Activated CD4-positive, alpha-beta T cell treated with anti-CD3 and anti-CD28 coated beads, Interleukin-2, amount 50 U/mL, for 1 hour (primary cell): ENCODE measurements around the gene DALRD3.
A peak's percentile ranks its signal among the peaks of the same experiment; 100 is the strongest.

Experiments
- DNase-seq: peaks from one replicate; pipeline ENCODE4 v3.0.0-alpha.2; 2020

Gene DALRD3

DNA sequence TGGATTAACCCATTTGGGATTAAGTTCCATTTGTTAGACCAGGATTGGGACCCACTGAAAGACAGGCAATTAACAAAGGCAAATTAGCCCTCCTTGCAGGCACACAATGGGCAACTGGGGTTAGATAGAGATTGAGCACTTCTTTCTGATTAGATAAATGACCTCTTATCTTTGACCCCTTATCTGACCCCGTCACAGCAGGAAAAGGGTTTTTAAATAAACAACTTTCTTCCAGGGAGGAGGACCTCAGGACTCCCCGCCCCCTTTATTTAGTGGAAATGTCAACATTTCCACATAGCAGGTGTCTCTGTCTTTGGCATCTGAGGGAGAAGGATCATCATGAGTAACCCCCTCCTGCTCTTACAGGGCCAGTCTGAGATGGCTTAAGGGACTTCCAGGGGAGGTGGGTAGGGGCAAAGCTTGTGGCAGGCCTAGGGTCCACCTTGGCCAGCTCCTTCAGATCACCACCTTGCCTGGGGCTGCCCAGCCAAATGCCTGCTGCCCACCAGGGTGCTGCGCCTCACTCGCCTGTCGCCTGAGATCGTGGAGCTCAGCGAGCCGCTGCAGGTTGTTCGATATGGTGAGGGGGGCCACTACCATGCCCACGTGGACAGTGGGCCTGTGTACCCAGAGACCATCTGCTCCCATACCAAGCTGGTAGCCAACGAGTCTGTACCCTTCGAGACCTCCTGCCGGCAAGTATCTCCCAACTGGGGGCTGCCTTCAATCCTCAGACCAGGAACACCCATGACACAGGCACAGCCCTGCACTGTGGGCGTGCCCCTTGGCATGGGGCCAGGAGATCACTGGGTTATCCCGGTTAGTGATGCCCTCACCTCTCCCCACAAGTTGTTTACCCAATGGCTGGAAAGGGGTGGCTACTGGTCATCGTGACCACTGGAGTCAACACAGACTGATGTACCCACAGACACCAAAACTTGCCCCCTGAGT is 13.8 kb downstream of the DALRD3 start:
- DNase-seq: no peak

DNA sequence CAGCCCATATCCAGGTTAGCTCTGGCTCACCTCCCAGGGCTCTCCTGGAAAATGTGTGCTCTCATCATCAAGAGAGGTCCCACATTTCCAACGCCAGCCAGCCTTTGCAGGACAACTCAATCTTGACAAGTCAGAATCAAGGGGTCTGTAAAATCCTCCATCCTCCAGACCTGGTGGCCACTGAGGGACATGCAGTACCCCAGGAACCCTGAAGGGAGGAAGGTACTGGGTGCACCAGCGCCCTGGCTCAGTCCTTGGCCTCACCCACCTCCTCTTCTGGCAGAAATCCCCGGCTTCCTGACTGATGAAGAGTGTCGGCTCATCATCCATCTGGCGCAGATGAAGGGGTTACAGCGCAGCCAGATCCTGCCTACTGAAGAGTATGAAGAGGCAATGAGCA is 17.2 kb downstream of the DALRD3 start:
- DNase-seq: no peak

DNA sequence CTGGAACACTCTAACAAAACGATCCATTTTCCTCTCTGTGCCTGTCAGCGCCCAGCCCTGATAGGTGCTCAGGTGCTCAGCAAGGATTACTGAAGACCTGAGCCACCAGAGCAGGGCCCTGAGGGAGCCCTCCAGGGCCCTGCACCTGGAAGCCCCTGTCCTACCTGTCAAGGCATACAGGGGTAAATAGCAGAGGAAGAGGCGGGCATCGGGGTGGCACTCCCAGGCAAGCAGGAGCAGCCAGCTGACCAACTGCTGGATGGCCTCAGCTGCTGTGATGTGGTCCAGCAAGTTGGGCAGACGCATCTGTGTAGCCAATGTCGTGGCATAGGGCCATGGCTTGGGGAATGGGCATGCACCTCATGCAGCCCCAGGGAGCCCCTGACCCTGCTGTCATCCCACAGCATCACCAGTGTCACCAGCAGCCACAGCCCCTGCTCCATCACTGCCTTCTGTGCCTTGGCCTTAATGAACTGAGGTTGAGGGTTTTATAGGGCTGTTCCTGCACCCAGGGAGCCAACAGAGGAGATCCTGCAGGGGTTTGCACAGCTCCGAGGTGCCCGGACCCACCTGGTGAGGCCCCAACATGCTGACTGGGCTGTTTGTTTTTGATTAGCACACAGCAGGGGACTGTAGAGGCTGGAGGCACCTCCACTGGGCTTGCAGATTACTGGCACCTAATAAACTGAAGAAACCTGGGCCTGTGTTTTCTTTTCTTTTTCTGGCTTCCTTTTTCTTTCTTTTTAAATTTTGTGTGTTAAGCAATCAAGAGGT is 19.1 kb downstream of the DALRD3 start:
- no peak for DNase-seq

DNA sequence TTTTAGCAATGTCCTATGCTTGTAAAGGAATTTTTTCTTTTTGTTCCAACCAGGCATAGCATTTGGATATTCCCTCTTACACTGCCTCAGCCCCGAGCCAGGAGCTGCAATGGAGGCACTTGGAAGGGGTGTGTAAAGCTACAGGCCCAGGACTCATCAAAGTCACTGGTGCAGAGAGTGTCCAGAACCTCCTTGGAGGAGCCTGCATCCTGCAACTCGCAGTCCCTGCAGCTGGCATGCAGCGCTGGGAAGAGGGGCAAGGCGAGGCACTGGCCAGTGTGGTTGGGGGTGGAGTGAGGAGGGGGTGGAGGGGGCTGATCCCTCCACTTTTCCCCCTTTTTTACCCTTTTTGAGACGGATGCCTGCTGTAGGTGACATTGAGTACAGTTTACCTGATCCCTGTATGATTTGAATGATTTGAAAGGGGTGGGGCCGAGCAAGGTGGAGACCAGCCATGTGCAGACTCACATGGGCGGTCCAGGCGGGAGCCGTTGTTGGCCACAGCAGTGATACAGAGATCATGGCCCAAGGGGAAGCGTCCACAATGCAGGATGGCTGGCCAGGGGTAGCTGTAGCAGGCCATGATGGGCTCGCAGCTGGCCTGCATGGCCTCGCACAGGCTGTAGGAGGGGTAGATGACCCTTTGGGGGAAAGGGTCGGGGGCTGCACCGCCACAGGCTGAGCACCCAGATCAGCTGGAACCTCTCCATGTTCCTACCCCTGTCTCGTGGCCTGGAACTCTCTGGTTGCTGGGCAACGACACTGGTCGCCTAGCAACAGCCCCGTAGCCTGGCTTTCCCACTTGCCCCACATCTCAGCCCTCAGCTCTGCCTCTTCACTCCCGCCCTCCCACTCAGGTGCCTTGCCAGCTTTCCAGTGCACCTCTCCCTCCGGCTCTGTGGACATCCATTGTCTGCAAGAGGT is 20.4 kb downstream of the DALRD3 start:
- no peak for DNase-seq

DNA sequence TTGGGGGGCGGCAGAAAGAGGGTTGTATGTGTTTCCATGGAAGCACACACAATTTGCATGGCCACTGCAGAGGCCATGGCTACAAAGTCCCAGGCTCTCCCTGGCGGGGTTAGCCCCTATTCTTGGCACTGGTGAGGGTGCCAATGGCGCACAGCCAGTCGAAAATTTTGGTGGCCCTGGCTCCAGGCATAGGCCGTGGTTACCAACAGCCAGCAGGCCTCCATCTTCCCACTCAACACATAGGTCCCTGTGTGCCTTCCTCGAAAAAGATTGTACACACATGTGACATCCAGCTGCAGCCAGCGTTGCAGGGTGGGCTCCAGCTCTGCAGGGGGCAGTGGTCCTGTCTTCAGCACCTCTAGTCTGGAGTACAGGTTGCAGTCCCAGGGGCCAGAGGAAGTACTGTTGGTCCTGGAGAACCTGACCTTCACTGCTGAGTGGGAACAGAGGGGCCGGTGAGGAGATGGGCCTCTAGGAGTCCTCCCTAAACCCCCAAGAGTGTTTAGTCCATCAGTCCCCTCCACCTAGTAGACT is 21.2 kb downstream of the DALRD3 start:
- no peak for DNase-seq

DNA sequence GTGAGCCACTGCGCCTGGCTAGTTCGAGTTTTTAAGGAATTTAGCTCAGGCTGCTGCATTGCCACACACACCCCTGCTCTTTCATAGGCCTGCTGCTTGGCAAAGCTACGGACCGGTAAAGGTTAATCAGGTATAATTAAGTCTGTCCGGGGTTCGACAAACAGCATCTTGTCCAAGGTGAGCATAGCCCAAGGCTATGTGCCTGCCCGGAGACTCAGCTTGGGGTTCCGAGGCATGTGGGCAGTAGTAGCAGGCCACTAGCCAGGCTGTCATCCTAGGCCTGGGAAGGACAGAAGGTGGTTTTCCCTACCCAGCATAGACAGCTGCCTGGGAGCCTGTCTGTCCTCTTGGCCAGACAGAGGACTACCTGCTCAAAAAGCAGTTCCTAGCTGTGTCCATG is 21.7 kb downstream of the DALRD3 start:
- DNase-seq: no peak

DNA sequence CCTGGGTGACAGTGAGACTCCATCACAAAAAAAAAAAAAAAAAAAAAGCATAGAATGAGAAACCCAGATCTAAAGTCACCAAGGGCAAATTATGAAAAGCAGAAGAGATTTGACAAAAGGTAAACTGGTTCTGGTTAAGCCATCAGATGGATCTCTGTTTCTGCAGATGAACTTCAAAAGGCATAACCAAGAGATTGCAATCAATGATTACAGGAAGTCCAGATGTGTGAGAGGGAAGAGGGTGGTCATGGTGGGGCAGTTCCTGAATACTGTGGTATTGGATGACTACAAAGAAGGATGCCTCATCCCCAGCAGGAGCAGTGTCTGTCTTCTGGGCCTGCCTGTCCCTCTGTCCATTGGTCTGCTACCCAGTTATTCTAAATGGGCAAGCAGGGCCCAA is 24.5 kb downstream of the DALRD3 start:
- no peak for DNase-seq

DNA sequence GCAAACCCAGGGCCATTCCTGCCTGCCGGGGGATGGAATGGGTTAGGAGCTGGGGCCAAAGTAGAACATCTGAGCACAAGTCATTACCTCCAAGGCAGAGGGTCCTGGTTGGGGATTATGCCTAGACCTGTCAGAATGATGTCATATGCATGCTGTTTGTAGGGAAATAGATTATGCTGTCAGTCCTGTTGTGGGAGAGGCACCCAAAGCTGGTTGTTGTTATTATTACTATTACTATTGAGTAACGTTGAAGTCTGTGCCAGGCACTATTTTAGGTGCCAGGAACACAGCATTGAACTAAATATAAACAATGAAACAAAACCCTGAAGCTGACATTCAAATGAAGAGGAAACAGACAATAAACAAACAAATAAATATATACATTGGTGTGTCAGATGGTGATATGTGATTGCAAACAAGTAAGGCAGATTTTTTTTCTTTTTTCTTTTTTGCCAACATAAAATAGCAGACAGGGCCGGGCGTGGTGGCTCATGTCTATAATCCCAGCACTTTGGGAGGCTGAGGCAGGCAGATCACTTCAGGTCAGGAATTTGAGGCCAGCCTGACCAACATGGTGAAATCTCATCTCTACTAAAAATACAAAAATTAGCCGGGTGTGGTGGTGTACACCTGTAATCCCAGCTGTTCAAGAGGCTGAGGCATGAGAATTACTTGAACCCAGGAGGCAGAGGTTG is 26.4 kb downstream of the DALRD3 start:
- no peak for DNase-seq

DNA sequence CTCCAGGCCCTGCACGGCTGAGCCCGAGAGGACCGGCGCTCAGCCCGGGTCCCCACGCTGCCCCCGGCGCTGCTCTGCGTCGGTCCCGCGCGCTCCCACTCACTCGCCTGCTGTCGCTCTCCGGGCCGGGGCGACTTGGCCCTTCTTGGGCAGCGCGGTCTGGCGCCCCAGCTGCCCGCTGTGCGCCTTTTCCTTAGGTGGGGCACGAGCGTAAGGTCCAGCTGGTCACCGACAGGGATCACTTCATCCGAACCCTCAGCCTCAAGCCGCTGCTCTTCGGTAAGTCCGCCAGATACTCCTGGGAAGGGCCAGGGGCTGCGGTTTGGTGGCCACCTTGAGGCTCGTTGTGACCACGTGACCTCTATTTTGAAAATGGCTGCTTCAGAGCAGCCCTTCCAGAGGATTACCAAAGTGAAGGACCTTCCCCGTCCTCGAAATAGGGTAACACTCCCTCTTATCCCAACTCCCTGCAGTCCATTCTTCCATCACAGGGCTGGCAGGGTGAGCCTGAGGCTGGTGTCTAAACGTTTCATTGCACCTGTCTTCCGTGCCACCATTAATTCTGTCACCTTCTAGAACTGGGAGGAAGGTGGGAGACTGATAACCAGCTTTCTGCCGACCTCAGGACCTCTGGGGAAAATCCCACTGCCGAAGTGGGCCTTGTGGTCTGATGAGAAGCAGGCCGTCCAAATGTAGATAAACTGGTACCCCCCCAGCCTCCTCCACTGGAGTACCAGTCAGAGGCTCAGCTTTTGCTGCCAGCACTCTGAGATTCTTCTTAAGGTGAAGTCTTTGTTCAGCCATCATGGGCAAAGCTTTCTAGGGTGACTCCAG is 27.5 kb downstream of the DALRD3 start:
- DNase-seq: no peak

DNA sequence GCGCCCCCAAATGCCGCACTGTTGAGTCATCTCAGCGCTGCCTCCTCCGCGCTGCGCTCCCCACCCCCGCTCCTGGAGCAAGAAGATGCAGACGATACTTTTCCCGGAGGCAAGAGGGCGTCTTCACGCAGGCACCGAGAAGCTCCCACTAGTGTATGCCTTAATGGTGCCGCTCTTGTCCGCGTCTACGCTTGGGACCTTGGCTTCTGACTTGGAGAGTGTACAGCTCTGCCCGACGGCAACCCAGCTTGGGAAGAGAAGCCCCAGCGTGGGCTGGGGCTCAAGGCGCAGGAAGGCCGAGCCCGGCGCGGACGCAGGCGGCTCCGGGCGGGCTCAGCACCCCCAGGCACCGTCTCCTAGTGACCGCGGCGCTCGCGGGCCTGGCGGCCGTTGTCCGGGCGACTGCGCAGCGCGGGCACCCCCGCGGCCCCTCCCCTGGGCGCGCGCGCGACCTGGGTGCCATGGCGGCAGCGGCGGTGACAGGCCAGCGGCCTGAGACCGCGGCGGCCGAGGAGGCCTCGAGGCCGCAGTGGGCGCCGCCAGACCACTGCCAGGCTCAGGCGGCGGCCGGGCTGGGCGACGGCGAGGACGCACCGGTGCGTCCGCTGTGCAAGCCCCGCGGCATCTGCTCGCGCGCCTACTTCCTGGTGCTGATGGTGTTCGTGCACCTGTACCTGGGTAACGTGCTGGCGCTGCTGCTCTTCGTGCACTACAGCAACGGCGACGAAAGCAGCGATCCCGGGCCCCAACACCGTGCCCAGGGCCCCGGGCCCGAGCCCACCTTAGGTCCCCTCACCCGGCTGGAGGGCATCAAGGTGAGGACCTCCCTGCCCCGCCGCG is 28.4 kb downstream of the DALRD3 start, which contains the start of gene P4HTM:
Gene P4HTM (plus strand): TSS at position 446 of the 840 bp plus-strand sequence. CDS start 16 bp downstream, at position 462.
- DNase-seq: peak; percentile 76

DNA sequence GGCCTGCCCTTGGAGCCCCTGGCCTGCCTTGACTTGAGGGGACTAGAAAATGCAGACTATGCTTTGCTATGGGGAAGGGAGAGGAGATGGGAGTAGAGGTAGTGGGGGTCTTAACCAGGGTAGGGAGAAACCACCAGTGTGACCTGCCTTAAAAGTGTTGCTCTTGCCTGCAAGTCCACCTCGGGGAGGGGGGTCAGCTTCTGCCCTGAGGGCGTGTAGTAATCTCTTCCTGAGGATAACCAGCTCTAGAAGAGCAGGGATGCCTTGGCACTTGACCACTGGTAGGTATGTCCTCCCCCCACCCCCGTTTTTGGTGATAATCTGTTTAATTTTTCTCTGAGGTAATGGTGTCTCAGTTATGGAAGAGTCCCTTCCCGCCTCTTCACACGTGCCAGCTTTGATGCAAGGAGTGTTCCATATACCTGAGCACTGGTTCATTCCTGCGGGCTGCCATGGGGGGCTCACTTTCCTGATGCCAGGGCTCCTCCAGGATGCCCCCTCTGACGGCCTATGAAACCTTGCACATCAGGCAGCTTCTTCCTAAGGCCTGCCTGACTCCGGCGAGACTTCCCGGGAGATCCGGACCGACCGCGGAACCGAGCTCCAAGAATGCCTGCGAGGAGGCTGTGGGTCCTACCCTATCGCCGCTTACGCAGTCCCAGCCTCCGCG is 29.1 kb downstream of the DALRD3 start:
- no peak for DNase-seq

DNA sequence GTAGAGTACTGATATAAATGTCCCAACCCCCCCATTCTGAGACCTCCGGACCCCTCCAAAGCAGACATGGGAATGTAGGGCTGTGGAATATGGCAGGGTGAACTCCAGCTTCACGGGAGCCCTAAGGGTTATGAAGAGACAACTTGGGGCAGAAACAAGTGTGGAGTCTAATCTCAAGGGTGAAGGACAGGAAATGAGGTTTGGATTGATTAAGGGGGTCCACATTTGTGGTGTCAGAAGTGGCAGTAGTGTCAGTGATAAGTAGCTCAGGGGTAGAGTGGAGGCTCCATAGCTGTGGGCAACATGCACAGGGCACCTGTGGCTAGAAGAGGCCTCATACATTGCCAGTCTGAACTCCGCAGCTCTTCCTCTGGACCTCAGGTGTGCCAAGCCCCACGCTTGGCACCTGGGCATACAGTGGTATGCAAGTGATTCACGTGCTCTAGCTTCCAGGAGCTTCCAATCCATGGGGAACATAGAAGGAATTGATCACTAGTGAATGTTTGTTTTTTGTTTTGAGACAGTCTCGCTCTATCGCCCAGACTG is 32.5 kb downstream of the DALRD3 start:
- DNase-seq: no peak

DNA sequence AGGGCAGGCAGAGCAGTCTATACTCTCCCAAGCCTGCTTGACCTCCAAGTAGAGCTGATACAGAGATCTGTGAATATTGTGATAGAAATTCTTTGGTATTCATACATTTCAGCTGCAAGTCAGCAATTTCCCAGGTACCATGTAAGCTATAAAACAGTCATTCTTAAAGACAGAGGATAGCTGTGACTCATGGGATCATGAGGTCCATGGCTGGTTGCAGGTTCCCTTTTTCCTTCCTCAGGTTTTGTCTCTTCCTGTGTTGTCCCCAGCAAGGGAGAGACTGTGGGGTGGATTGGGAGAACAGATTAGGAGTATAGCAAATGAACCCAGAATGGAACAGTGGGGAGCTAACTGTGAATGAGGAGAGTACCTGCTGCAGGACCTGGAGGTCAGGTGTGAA is 33.7 kb downstream of the DALRD3 start:
- no peak for DNase-seq

DNA sequence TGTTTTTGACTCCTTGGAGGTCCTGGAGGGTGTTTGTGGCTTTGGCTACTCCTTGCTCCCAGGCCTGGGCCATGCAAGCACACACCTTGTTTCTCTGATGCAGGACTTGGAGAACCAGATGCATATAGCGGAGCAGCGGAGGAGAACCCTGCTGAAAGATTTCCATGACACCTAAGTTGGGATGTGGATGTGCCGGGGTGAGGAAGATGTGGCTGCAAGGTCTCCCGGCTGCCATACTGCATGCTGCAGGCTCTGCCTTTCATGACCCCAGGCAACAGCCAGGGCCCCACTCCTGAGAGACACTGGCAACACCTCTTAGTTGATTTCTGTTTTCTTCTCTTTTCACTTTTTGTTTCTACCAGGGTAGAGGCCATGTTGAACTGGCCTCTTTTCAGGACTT is 35.3 kb downstream of the DALRD3 start:
- no peak for DNase-seq

DNA sequence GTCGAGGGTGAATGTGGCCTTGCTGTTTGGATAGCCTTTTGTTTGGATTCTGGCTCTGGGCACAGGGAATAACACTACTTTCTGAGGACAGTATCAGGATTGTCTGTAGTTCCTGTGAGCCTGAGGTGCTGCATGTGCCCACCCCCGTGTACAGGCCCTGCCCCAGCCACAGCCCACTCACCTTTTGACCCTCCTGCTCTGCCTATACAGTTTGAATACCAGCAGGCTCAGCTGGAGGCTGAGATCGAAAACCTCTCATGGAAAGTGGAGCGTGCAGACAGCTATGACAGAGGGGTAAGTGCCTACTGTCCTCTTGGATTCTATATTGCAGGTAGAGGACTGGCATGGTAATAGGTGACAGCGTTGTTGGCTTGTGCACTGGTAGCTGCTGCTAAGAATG is 35.7 kb downstream of the DALRD3 start:
- no peak for DNase-seq

DNA sequence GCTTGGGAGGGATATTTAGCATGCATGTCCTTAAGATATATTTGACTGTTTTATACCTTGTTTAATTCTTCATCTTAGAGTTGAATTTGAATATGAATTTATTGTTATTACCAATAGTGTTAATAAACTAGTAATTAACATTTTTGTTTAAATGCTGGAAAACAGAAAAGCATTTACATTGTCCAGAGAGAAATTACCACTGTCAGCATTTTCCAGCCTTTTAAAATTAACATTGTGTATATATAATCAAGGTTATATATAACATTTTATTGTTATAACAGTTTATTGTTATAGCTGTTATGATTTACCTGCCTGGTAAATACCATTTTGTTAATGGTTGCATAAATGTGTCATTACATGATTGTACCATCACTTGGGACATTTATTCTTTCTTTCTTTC is 36.4 kb downstream of the DALRD3 start:
- no peak for DNase-seq

DNA sequence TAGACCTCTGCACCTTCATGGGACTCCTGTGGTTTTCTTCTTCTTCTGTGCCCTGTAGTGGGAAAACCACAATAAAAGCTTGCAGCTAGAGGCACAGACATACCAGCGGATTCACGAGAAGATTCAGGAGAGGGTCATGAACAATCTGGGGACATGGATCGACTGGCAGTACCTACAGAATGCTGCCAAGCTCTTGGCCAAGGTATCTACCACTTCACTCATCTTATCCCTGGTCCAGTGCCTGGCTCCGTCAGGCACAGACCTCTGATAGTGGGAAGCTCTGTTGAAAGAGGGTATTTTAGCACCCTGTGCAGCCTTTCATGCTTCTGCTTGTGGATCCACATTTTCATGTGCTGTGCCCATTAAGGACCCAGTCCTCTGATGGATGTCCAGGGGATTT is 38.1 kb downstream of the DALRD3 start:
- no peak for DNase-seq

DNA sequence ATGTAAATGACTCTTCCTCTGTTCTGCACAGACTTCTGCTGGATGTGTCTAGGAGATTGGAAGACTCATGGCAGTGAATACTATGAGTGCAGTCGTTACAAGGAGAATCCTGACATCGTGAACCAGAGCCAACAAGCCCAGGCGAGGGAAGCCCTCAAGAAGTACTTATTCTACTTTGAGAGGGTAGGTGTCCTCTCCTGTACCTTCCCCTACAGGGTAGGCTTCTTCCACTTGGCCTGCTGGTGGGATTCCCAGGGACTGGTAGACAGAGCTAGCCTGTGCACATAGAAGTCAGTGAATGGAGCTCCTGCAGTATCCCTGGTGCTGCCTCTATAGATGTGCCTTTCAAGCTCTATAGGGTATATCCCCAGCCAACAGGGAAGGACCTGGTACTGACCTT is 38.9 kb downstream of the DALRD3 start:
- DNase-seq: no peak
